Thyroid gland (tissue), 4 donors: ENCODE data around the gene PRPF8. TPM values are rescaled to one million over a fixed set of nuclear protein-coding genes. Genes with fewer than 3 reads are reported as not detected.
"Not testable (repeated sequence)": the region's sequence is repeated elsewhere in the genome, so short reads cannot be mapped to it uniquely, and the experiment has no call there.

Source experiments
- DNase-seq, 2 donors: peaks; one replicate each; pipeline ENCODE4 v3.0.0-alpha.2; 2019
- H3K27ac ChIP-seq, 3 donors: fragments of 200-600 bp; sonication (generic); 1 replicate in 2 of 3; 2 replicates in 1 of 3; pipeline ENCODE4 v1.5.1; 2016 to 2019; ENCODE audit warnings: mild to moderate bottlenecking in 1 of 3, moderate library complexity in 1 of 3
- H3K27me3 ChIP-seq: fragments of 200-600 bp; sonication (generic); one replicate; pipeline ENCODE4 v1.5.1; 2019
- H3K36me3 ChIP-seq, 2 donors: fragments of 200-600 bp; sonication (generic); one replicate each; pipeline ENCODE4 v1.5.1; 2016 to 2019
- H3K4me1 ChIP-seq, 2 donors: fragments of 200-600 bp; sonication (generic); one replicate each; pipeline ENCODE4 v1.5.1; 2017 to 2019
- H3K4me3 ChIP-seq, 3 donors: fragments of 200-600 bp; sonication (generic); replicated peaks in 1 of 3; 1 replicate in 2 of 3; 2 replicates in 1 of 3; pipeline ENCODE4 v1.5.1; 2016; ENCODE audit warnings: mild to moderate bottlenecking in 1 of 3
- H3K9me3 ChIP-seq: fragments of 200-600 bp; sonication (generic); one replicate; pipeline ENCODE4 v1.5.1; 2017
- POLR2A ChIP-seq, 2 donors: fragments of 450-650 bp; IDR thresholded peaks; one replicate each; pipeline ENCODE4 v1.6.1; 2017; ENCODE audit warnings: antibody characterized with exemption in 2 of 2, mild to moderate bottlenecking in 2 of 2, moderate library complexity in 1 of 2
- WGBS, 2 donors: methylation state at CpG; one replicate each; pipeline ENCODE4 v1.1.5; 2017; 5-methylcytosine and 5-hydroxymethylcytosine counted together
- intact Hi-C: fragments of 100-400 bp; cut with DNase I; formaldehyde crosslinking; loops from one replicate; pipeline ENCODE4 v1.15.1; 2023
- total RNA-seq, 4 donors: library from RNA; depleted of rRNA; stranded (reverse); fragments of >200 nt; gene quantifications; one replicate each; pipeline ENCODE4 v1.2.3, GENCODE V29; 2016
- TF ChIP-seq, protein P1 (sequence below), 6 experiments: fragments of 200-600 bp in 3 of 6; fragments of 450-650 bp in 3 of 6; sonication (generic) in 3 of 6; IDR thresholded peaks; one replicate each; pipeline ENCODE4 v1.5.1; 2016 to 2019; ENCODE audit warnings: antibody characterized with exemption in 6 of 6, mild to moderate bottlenecking in 2 of 6, inconsistent platforms in 1 of 6, moderate library complexity in 1 of 6

PRPF8 gene
- total RNA-seq, 4 donors from 2014 or later = 181 to 256 (median 242) TPM

DNA sequence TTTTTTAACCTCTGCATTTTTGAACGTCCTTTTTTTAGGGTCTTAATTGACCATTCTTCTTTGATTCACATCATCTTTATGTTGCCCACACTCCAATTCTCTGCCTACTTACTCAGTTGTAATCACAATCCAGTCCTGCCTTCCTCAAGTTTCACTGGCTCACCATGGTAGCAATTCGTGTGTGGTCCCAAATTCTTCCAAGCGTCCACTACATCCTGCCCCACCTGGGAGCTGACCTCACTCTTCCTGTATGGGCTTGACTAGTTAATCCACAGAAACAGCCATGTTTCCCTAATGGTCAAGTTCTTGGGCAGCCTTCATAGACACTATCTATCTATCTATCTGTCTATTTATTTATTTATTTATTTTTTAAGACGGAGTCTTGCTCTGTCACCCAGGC is 18.4 kb upstream of the PRPF8 start:
- H3K27ac ChIP-seq = no peak overlapping the region
- WGBS, 2 donors = 46 to 57% methylated on average over 4 of the region's 4 CpGs
- H3K36me3 ChIP-seq = no peaks in the 10 kb centered on the region
- H3K9me3 ChIP-seq = no peaks in the 10 kb centered on the region
- H3K4me1 ChIP-seq = no peaks in the 10 kb centered on the region
- no peak overlapping the region for H3K4me3 ChIP-seq
- no peak for TF ChIP-seq POLR2A (IDR thresholded peaks at IDR 0.05)
- DNase-seq = no peak
- intact Hi-C loops = no loop called here
- no peaks in the 10 kb centered on the region for H3K27me3 ChIP-seq

GRCh38 chr17:1699891-1700290 is 15.2 kb upstream of the PRPF8 start:
- H3K4me1 ChIP-seq, H3K9me3 ChIP-seq, H3K36me3 ChIP-seq, H3K4me3 ChIP-seq, H3K27me3 ChIP-seq, intact Hi-C loops, H3K27ac ChIP-seq, DNase-seq: not testable (repeated sequence)
- 94 to 95% methylated on average over 5 of the region's 5 CpGs for WGBS, 2 donors

GRCh38 chr17:1697681-1698080 is 13.0 kb upstream of the PRPF8 start:
- peak in 1 of 2 donors; percentile 23 for DNase-seq
- Histone ChIP-seq H3K36me3 (no peaks in the 10 kb centered on the region), H3K4me3 (no peak overlapping the region), H3K27me3 (no peaks in the 10 kb centered on the region), H3K4me1 (no peaks in the 10 kb centered on the region), H3K27ac (no peak overlapping the region), H3K9me3 (no peaks in the 10 kb centered on the region)
- TF ChIP-seq POLR2A (IDR thresholded peaks at IDR 0.05) = no peak
- TF ChIP-seq, protein P1, sequence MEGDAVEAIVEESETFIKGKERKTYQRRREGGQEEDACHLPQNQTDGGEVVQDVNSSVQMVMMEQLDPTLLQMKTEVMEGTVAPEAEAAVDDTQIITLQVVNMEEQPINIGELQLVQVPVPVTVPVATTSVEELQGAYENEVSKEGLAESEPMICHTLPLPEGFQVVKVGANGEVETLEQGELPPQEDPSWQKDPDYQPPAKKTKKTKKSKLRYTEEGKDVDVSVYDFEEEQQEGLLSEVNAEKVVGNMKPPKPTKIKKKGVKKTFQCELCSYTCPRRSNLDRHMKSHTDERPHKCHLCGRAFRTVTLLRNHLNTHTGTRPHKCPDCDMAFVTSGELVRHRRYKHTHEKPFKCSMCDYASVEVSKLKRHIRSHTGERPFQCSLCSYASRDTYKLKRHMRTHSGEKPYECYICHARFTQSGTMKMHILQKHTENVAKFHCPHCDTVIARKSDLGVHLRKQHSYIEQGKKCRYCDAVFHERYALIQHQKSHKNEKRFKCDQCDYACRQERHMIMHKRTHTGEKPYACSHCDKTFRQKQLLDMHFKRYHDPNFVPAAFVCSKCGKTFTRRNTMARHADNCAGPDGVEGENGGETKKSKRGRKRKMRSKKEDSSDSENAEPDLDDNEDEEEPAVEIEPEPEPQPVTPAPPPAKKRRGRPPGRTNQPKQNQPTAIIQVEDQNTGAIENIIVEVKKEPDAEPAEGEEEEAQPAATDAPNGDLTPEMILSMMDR (IDR thresholded peaks at IDR 0.05) = no peak
- intact Hi-C loops = no loop called here
- 23 to 29% methylated on average over 5 of the region's 5 CpGs for WGBS, 2 donors

GRCh38 chr17:1695365-1695764 is 10.7 kb upstream of the PRPF8 start:
- 86 to 89% methylated on average over 8 of the region's 8 CpGs for WGBS, 2 donors
- Histone ChIP-seq H3K9me3 (no peaks in the 10 kb centered on the region), H3K27ac (no peak overlapping the region), H3K27me3 (no peaks in the 10 kb centered on the region), H3K4me1 (no peaks in the 10 kb centered on the region), H3K36me3 (no peaks in the 10 kb centered on the region), H3K4me3 (no peak overlapping the region)
- no peak for TF ChIP-seq POLR2A (IDR thresholded peaks at IDR 0.05)
- TF ChIP-seq, protein P1 (IDR thresholded peaks at IDR 0.05) = no peak
- DNase-seq = no peak
- intact Hi-C loops = no loop called here

DNA sequence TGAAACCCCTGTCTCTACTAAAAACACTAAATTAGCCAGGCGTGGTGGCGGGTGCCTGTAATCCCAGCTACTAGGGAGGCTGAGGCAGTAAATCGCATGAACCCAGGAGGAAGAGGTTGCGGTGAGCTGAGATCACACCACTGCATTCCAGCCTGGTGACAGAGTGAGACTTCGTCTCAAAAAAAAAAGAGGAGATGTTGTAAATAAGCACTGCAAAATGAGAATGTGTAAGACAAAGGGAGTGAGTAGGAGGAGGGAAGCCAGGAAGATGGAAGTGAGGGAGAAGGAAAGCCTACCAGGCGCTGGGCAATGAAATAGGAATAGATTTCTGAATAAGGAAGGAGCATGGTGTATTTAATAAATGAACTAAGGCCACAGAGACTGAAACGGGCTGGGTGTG is 8.7 kb upstream of the PRPF8 start:
- Histone ChIP-seq H3K36me3 (no peaks in the 10 kb centered on the region), H3K27me3 (no peaks in the 10 kb centered on the region), H3K4me3 (no peak overlapping the region), H3K4me1 (no peaks in the 10 kb centered on the region), H3K9me3 (no peaks in the 10 kb centered on the region), H3K27ac (no peak overlapping the region)
- intact Hi-C loops = no loop called here
- WGBS, 2 donors = 89 to 95% methylated on average over 7 of the region's 7 CpGs
- TF ChIP-seq POLR2A (IDR thresholded peaks at IDR 0.05) = no peak
- TF ChIP-seq, protein P1 (IDR thresholded peaks at IDR 0.05) = no peak
- DNase-seq = no peak

DNA sequence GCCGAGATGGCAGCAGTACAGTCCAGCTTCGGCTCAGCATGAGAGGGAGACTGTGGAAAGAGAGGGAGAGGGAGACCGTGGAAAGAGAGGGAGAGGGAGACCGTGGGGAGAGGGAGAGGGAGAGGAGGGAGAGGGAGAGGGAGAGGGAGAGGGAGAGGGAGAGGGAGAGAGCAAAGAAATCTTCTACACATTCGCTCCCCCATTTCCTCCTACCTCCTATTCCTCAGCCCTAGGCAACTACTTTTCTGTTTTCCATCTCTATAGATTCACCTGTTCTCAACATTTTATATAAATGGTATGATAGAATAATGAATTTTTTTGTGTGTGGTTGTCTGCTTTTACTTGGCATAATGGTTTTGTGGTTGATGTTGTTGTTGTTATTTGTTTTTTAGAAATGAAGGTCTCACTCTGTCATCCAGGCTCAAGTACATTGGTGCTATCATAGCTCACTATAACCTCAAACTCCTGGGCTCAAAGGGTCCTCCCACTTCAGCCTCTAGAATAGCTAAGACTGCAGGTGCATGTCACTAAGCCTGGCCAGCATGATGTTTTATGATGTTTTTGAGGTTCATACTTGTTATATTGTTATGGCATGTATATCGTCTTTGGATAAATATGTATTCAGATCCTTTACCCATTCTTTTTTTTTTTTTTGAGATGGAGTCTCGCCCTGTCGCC is 6.0 kb upstream of the PRPF8 start:
- intact Hi-C loops = no loop called here
- no peaks in the 10 kb centered on the region for H3K9me3 ChIP-seq
- WGBS, 2 donors = 74 to 85% methylated on average over 8 of the region's 8 CpGs
- no peak overlapping the region for H3K4me3 ChIP-seq
- no peaks in the 10 kb centered on the region for H3K4me1 ChIP-seq
- H3K27me3 ChIP-seq = no peaks in the 10 kb centered on the region
- DNase-seq = no peak
- TF ChIP-seq, protein P1 (IDR thresholded peaks at IDR 0.05) = no peak
- no peak for TF ChIP-seq POLR2A (IDR thresholded peaks at IDR 0.05)
- H3K27ac ChIP-seq = no peak overlapping the region
- H3K36me3 ChIP-seq = no peaks in the 10 kb centered on the region

- H3K27me3 ChIP-seq, H3K4me1 ChIP-seq, H3K27ac ChIP-seq, H3K9me3 ChIP-seq, intact Hi-C loops, H3K4me3 ChIP-seq, H3K36me3 ChIP-seq, DNase-seq: not testable (repeated sequence)
- WGBS, 2 donors = 64 to 66% methylated on average over 6 of the region's 6 CpGs
These were observed 3.7 kb upstream of the PRPF8 start for GRCh38 chr17:1688405-1688804.
